Mesendoderm (in vitro differentiated cells): Measurements from ENCODE around the gene FKBP2.

Experiments
- DNase-seq: peaks from one replicate; pipeline ENCODE4 v3.0.0; 2013
- H2AK5ac ChIP-seq: 2 replicates; pipeline ENCODE4 v1.6.1; 2013; ENCODE audit warnings: low read length, inconsistent platforms
- H2BK120ac ChIP-seq: 2 replicates; pipeline ENCODE4 v1.6.1; 2013; ENCODE audit warnings: low read depth, mild to moderate bottlenecking, low read length, moderate library complexity, mixed read lengths
- H2BK15ac ChIP-seq: replicated peaks from 2 replicates; pipeline ENCODE4 v1.6.1; 2013; ENCODE audit warnings: low read depth, mild to moderate bottlenecking, moderate library complexity
- H2BK5ac ChIP-seq: 2 replicates; pipeline ENCODE4 v1.6.1; 2013; ENCODE audit warnings: low read length, inconsistent platforms
- H3K18ac ChIP-seq: 2 replicates; pipeline ENCODE4 v1.6.1; 2013; ENCODE audit warnings: mild to moderate bottlenecking, low read length, mixed read lengths
- H3K23ac ChIP-seq: one replicate; pipeline ENCODE4 v1.6.1; 2013; ENCODE audit warnings: low read length
- H3K27ac ChIP-seq: 2 replicates; pipeline ENCODE4 v1.5.1; 2013; ENCODE audit warnings: low read depth, mild to moderate bottlenecking, inconsistent platforms, low read length, moderate library complexity
- H3K27me3 ChIP-seq: 2 replicates; pipeline ENCODE4 v1.6.1; 2013; ENCODE audit warnings: low read length, control low read depth, mild to moderate bottlenecking, inconsistent platforms; ENCODE audit not compliant: insufficient read depth, poor library complexity
- H3K36me3 ChIP-seq: 2 replicates; pipeline ENCODE4 v1.6.1; 2013; ENCODE audit warnings: low read length, inconsistent platforms; ENCODE audit not compliant: control insufficient read depth, insufficient read depth
- H3K4ac ChIP-seq: one replicate; pipeline ENCODE4 v1.6.1; 2013; ENCODE audit warnings: low read depth, mild to moderate bottlenecking, low read length, moderate library complexity
- H3K4me1 ChIP-seq: 2 replicates; pipeline ENCODE4 v1.6.1; 2013; ENCODE audit warnings: low read depth, low read length, inconsistent platforms; ENCODE audit not compliant: control insufficient read depth
- H3K4me2 ChIP-seq: 2 replicates; pipeline ENCODE4 v1.6.1; 2013; ENCODE audit warnings: low read length
- H3K4me3 ChIP-seq: 2 replicates; pipeline ENCODE4 v1.5.1; 2013; ENCODE audit warnings: mild to moderate bottlenecking, low read length
- H3K56ac ChIP-seq: one replicate; pipeline ENCODE4 v1.6.1; 2013; ENCODE audit warnings: low read length
- H3K79me1 ChIP-seq: 2 replicates; pipeline ENCODE4 v1.6.1; 2013; ENCODE audit warnings: low read length, inconsistent platforms
- H3K79me2 ChIP-seq: 2 replicates; pipeline ENCODE4 v1.6.1; 2013; ENCODE audit warnings: mild to moderate bottlenecking, low read length; ENCODE audit not compliant: control insufficient read depth, insufficient read depth
- H3K9ac ChIP-seq: 2 replicates; pipeline ENCODE4 v1.6.1; 2013; ENCODE audit warnings: low read length, inconsistent platforms
- H4K5ac ChIP-seq: one replicate; pipeline ENCODE4 v1.6.1; 2013; ENCODE audit warnings: low read length
- H4K8ac ChIP-seq: one replicate; pipeline ENCODE4 v1.6.1; 2013; ENCODE audit warnings: low read depth, mild to moderate bottlenecking, control low read depth, low read length, moderate library complexity
- WGBS: extraction: QIAGEN DNeasy Blood & Tissue Kit; methylation state at CpG from one replicate; pipeline ENCODE4 v1.1.7; 2013; ENCODE audit warnings: low lambda C conversion rate, missing lambda C conversion rate; ENCODE audit not compliant: insufficient coverage; ENCODE audit errors: extremely low coverage; 5-methylcytosine and 5-hydroxymethylcytosine counted together

The FKBP2 gene

GRCh38 chr11:64284048-64284961, 43.4 kb downstream of the FKBP2 start, which contains the start of gene BAD:
BAD (minus strand) TSS chr11:64284665; CDS start chr11:64284368, 297 bp downstream.
- Histone ChIP-seq H3K79me2 (no peaks in the 10 kb centered on the region), H3K18ac (peak within 1 kb of the TSS; percentile 75), H4K5ac (no peak within 1 kb of the TSS), H3K4me1 (peaks cover 6% of the 10 kb centered on the region), H3K4me3 (peak within 1 kb of the TSS; percentile 81), H3K27me3 (no peaks in the 10 kb centered on the region), H3K79me1 (no peaks in the 10 kb centered on the region), H3K4ac (peak within 1 kb of the TSS; percentile 40), H3K56ac (peak within 1 kb of the TSS; percentile 96), H4K8ac (no peak within 1 kb of the TSS), H3K4me2 (peak within 1 kb of the TSS; percentile 100), H2BK15ac (no peak within 1 kb of the TSS), H3K9ac (peak within 1 kb of the TSS; percentile 92), H3K36me3 (no peaks in the 10 kb centered on the region), H2BK5ac (no peak within 1 kb of the TSS), H2AK5ac (no peak within 1 kb of the TSS), H3K27ac (peak within 1 kb of the TSS; percentile 66), H2BK120ac (no peak within 1 kb of the TSS), H3K23ac (no peak within 1 kb of the TSS)
- peak; percentile 96 for DNase-seq
- WGBS, result no CpG with 5 or more reads among the region's 44 CpGs

- H3K4me1 ChIP-seq, result peaks cover 6% of the 10 kb centered on the region
- peak; percentile 66 for DNase-seq
- H3K23ac ChIP-seq, result peak within 1 kb of the TSS; percentile 11
- peak within 1 kb of the TSS; percentile 81 for H3K4me3 ChIP-seq
- no peak within 1 kb of the TSS for H4K5ac ChIP-seq
- H2BK15ac ChIP-seq, result no peak within 1 kb of the TSS
- no peaks in the 10 kb centered on the region for H3K36me3 ChIP-seq
- peak within 1 kb of the TSS; percentile 93 for H3K56ac ChIP-seq
- no peaks in the 10 kb centered on the region for H3K79me2 ChIP-seq
- peaks cover 2% of the 10 kb centered on the region for H3K27me3 ChIP-seq
- peak within 1 kb of the TSS; percentile 92 for H3K9ac ChIP-seq
- H3K27ac ChIP-seq, result peak within 1 kb of the TSS; percentile 66
- peak within 1 kb of the TSS; percentile 75 for H3K18ac ChIP-seq
- H2BK5ac ChIP-seq, result no peak within 1 kb of the TSS
- peak within 1 kb of the TSS; percentile 100 for H3K4me2 ChIP-seq
- no peaks in the 10 kb centered on the region for H3K79me1 ChIP-seq
- WGBS, result no CpG with 5 or more reads among the region's 102 CpGs
- H2AK5ac ChIP-seq, result no peak within 1 kb of the TSS
- H4K8ac ChIP-seq, result no peak within 1 kb of the TSS
- no peak within 1 kb of the TSS for H2BK120ac ChIP-seq
- peak within 1 kb of the TSS; percentile 41 for H3K4ac ChIP-seq
These were observed 44.3 kb downstream of the FKBP2 start, which contains the start of gene GPR137 for GRCh38 chr11:64284962-64285884. GPR137 (plus strand) TSS chr11:64285848; CDS start chr11:64286525, 677 bp downstream.

GRCh38 chr11:64285885-64286800, 45.2 kb downstream of the FKBP2 start:
- Histone ChIP-seq H2BK5ac (no peak overlapping the region), H3K4ac (peak overlapping the region; percentile 41), H3K79me1 (no peaks in the 10 kb centered on the region), H3K56ac (peak overlapping the region; percentile 88), H4K5ac (no peak overlapping the region), H2AK5ac (no peak overlapping the region), H3K36me3 (no peaks in the 10 kb centered on the region), H3K4me2 (peak overlapping the region; percentile 61), H2BK15ac (no peak overlapping the region), H3K9ac (peak overlapping the region; percentile 92), H3K4me3 (peak overlapping the region; percentile 29), H3K27me3 (peaks cover 11% of the 10 kb centered on the region), H3K23ac (peak overlapping the region; percentile 11), H3K4me1 (peaks cover 6% of the 10 kb centered on the region), H3K18ac (peak overlapping the region; percentile 71), H3K27ac (no peak overlapping the region), H4K8ac (no peak overlapping the region), H2BK120ac (no peak overlapping the region), H3K79me2 (no peaks in the 10 kb centered on the region)
- DNase-seq, result no peak
- WGBS, result no CpG with 5 or more reads among the region's 40 CpGs

- no peak overlapping the region for H4K5ac ChIP-seq
- no peak overlapping the region for H3K4ac ChIP-seq
- peaks cover 6% of the 10 kb centered on the region for H3K4me1 ChIP-seq
These were observed 45.9 kb downstream of the FKBP2 start for GRCh38 chr11:64286801-64287159.

More at GRCh38 chr11:64286801-64287159, 45.9 kb downstream of the FKBP2 start:
- Histone ChIP-seq H3K4me2 (no peak overlapping the region), H3K27me3 (peaks cover 17% of the 10 kb centered on the region), H3K27ac (no peak overlapping the region), H3K79me1 (no peaks in the 10 kb centered on the region), H2BK120ac (no peak overlapping the region), H3K18ac (no peak overlapping the region), H3K36me3 (no peaks in the 10 kb centered on the region), H2AK5ac (no peak overlapping the region), H3K79me2 (no peaks in the 10 kb centered on the region), H3K9ac (no peak overlapping the region), H2BK15ac (no peak overlapping the region), H4K8ac (no peak overlapping the region), H2BK5ac (no peak overlapping the region), H3K23ac (no peak overlapping the region), H3K4me3 (no peak overlapping the region), H3K56ac (no peak overlapping the region)
- no CpG with 5 or more reads among the region's 9 CpGs for WGBS
- no peak for DNase-seq
